Activated naive CD4-positive, alpha-beta T cell treated with anti-CD3 and anti-CD28 coated beads, Interleukin-2, amount 50 U/mL, for 24 hours (primary cell): ENCODE results near the gene COLEC11.

Experiments used
- H3K27ac Mint-ChIP-seq: one replicate; pipeline ENCODE4 v1.8.0; 2021; ENCODE audit warnings: mild to moderate bottlenecking, mixed read lengths
- H3K27me3 Mint-ChIP-seq: one replicate; pipeline ENCODE4 v1.8.0; 2021; ENCODE audit warnings: mixed read lengths
- H3K36me3 Mint-ChIP-seq: one replicate; pipeline ENCODE4 v1.8.0; 2021; ENCODE audit warnings: mixed read lengths
- H3K4me1 Mint-ChIP-seq: one replicate; pipeline ENCODE4 v1.8.0; 2021; ENCODE audit warnings: mixed read lengths
- H3K4me3 Mint-ChIP-seq: one replicate; pipeline ENCODE4 v1.8.0; 2021; ENCODE audit warnings: mild to moderate bottlenecking, mixed read lengths
- H3K9me3 Mint-ChIP-seq: one replicate; pipeline ENCODE4 v1.8.0; 2021; ENCODE audit warnings: mixed read lengths

Gene COLEC11

GRCh38 chr2:3578987-3579386, 15.9 kb upstream of the COLEC11 start:
- Mint-ChIP-seq H3K36me3 (peaks cover 42% of the 10 kb centered on the region), H3K27me3 (no peaks in the 10 kb centered on the region), H3K9me3 (no peaks in the 10 kb centered on the region), H3K4me3 (peak overlapping the region; percentile 98), H3K27ac (peak overlapping the region; percentile 84), H3K4me1 (peaks cover 53% of the 10 kb centered on the region)

- peaks cover 44% of the 10 kb centered on the region for H3K36me3 Mint-ChIP-seq
- H3K9me3 Mint-ChIP-seq = no peaks in the 10 kb centered on the region
- peak overlapping the region; percentile 15 for H3K4me3 Mint-ChIP-seq
- peaks cover 50% of the 10 kb centered on the region for H3K4me1 Mint-ChIP-seq
- H3K27me3 Mint-ChIP-seq = no peaks in the 10 kb centered on the region
- H3K27ac Mint-ChIP-seq = peak overlapping the region; percentile 43
These were observed 14.5 kb upstream of the COLEC11 start for GRCh38 chr2:3580449-3580848.

- Mint-ChIP-seq H3K9me3 (no peaks in the 10 kb centered on the region), H3K27ac (peak overlapping the region; percentile 41), H3K36me3 (peaks cover 34% of the 10 kb centered on the region)
These were observed 13.3 kb upstream of the COLEC11 start for GRCh38 chr2:3581367-3582262.

GRCh38 chr2:3584076-3584475, 10.8 kb upstream of the COLEC11 start:
- Mint-ChIP-seq H3K4me1 (peaks cover 18% of the 10 kb centered on the region), H3K4me3 (no peak overlapping the region), H3K27ac (no peak overlapping the region), H3K27me3 (no peaks in the 10 kb centered on the region), H3K36me3 (peaks cover 19% of the 10 kb centered on the region), H3K9me3 (no peaks in the 10 kb centered on the region)

More at GRCh38 chr2:3581367-3582262, 13.3 kb upstream of the COLEC11 start:
- Mint-ChIP-seq H3K27me3 (no peaks in the 10 kb centered on the region), H3K4me1 (peaks cover 43% of the 10 kb centered on the region), H3K4me3 (no peak overlapping the region)

- Mint-ChIP-seq H3K27me3 (no peaks in the 10 kb centered on the region), H3K9me3 (no peaks in the 10 kb centered on the region), H3K27ac (no peak overlapping the region), H3K4me1 (peaks cover 11% of the 10 kb centered on the region), H3K36me3 (peaks cover 20% of the 10 kb centered on the region), H3K4me3 (no peak overlapping the region)
These were observed 10.2 kb upstream of the COLEC11 start for GRCh38 chr2:3584608-3585260.

- Mint-ChIP-seq H3K9me3 (no peaks in the 10 kb centered on the region), H3K4me1 (peaks cover 7% of the 10 kb centered on the region), H3K4me3 (no peak overlapping the region), H3K27ac (no peak overlapping the region), H3K36me3 (peaks cover 18% of the 10 kb centered on the region), H3K27me3 (no peaks in the 10 kb centered on the region)
These were observed 9.4 kb upstream of the COLEC11 start for GRCh38 chr2:3585261-3586109.

- no peaks in the 10 kb centered on the region for H3K27me3 Mint-ChIP-seq
- H3K27ac Mint-ChIP-seq = no peak overlapping the region
- H3K4me3 Mint-ChIP-seq = no peak overlapping the region
- peaks cover 15% of the 10 kb centered on the region for H3K36me3 Mint-ChIP-seq
- no peaks in the 10 kb centered on the region for H3K9me3 Mint-ChIP-seq
- peaks cover 4% of the 10 kb centered on the region for H3K4me1 Mint-ChIP-seq
These were observed 8.7 kb upstream of the COLEC11 start for GRCh38 chr2:3586220-3586619.

GRCh38 chr2:3587021-3587420, 7.9 kb upstream of the COLEC11 start:
- peaks cover 4% of the 10 kb centered on the region for H3K4me1 Mint-ChIP-seq
- no peaks in the 10 kb centered on the region for H3K27me3 Mint-ChIP-seq
- H3K27ac Mint-ChIP-seq = no peak overlapping the region
- H3K9me3 Mint-ChIP-seq = no peaks in the 10 kb centered on the region
- no peak overlapping the region for H3K4me3 Mint-ChIP-seq
- peaks cover 15% of the 10 kb centered on the region for H3K36me3 Mint-ChIP-seq

GRCh38 chr2:3587432-3587831, 7.5 kb upstream of the COLEC11 start:
- H3K36me3 Mint-ChIP-seq = peaks cover 15% of the 10 kb centered on the region
- no peak overlapping the region for H3K4me3 Mint-ChIP-seq
- no peak overlapping the region for H3K27ac Mint-ChIP-seq
- peaks cover 4% of the 10 kb centered on the region for H3K4me1 Mint-ChIP-seq
- H3K27me3 Mint-ChIP-seq = no peaks in the 10 kb centered on the region
- no peaks in the 10 kb centered on the region for H3K9me3 Mint-ChIP-seq

- H3K27ac Mint-ChIP-seq = no peak overlapping the region
- no peaks in the 10 kb centered on the region for H3K9me3 Mint-ChIP-seq
- H3K4me3 Mint-ChIP-seq = no peak overlapping the region
- H3K27me3 Mint-ChIP-seq = no peaks in the 10 kb centered on the region
- peaks cover 3% of the 10 kb centered on the region for H3K4me1 Mint-ChIP-seq
- peaks cover 18% of the 10 kb centered on the region for H3K36me3 Mint-ChIP-seq
These were observed 6.8 kb upstream of the COLEC11 start for GRCh38 chr2:3588084-3588483.

- Mint-ChIP-seq H3K4me3 (no peak overlapping the region), H3K27ac (peak overlapping the region; percentile 51), H3K36me3 (peaks cover 19% of the 10 kb centered on the region), H3K27me3 (no peaks in the 10 kb centered on the region), H3K4me1 (no peaks in the 10 kb centered on the region), H3K9me3 (no peaks in the 10 kb centered on the region)
These were observed 5.8 kb upstream of the COLEC11 start for GRCh38 chr2:3589086-3589485.

- Mint-ChIP-seq H3K4me1 (peaks cover 30% of the 10 kb centered on the region), H3K36me3 (peaks cover 11% of the 10 kb centered on the region), H3K27ac (no peak overlapping the region), H3K9me3 (no peaks in the 10 kb centered on the region), H3K4me3 (no peak overlapping the region), H3K27me3 (no peaks in the 10 kb centered on the region)
These were observed 492 bp downstream of the COLEC11 start for GRCh38 chr2:3595404-3595803.

- Mint-ChIP-seq H3K36me3 (peaks cover 11% of the 10 kb centered on the region), H3K4me3 (no peak overlapping the region), H3K4me1 (peaks cover 30% of the 10 kb centered on the region), H3K9me3 (no peaks in the 10 kb centered on the region), H3K27me3 (no peaks in the 10 kb centered on the region), H3K27ac (peak overlapping the region; percentile 4)
These were observed 1.1 kb downstream of the COLEC11 start for GRCh38 chr2:3595985-3596384.

- peaks cover 11% of the 10 kb centered on the region for H3K36me3 Mint-ChIP-seq
- no peaks in the 10 kb centered on the region for H3K9me3 Mint-ChIP-seq
- peak overlapping the region; percentile 19 for H3K4me3 Mint-ChIP-seq
- H3K27ac Mint-ChIP-seq = peak overlapping the region; percentile 23
- peaks cover 30% of the 10 kb centered on the region for H3K4me1 Mint-ChIP-seq
- no peaks in the 10 kb centered on the region for H3K27me3 Mint-ChIP-seq
These were observed 2.0 kb downstream of the COLEC11 start for GRCh38 chr2:3596901-3597417.

- H3K4me1 Mint-ChIP-seq = peaks cover 30% of the 10 kb centered on the region
- no peak overlapping the region for H3K27ac Mint-ChIP-seq
- H3K36me3 Mint-ChIP-seq = peaks cover 10% of the 10 kb centered on the region
- H3K27me3 Mint-ChIP-seq = no peaks in the 10 kb centered on the region
- H3K9me3 Mint-ChIP-seq = no peaks in the 10 kb centered on the region
- H3K4me3 Mint-ChIP-seq = peak overlapping the region; percentile 59
These were observed 2.7 kb downstream of the COLEC11 start for GRCh38 chr2:3597567-3597966.
